ENCODE results near the gene REN. TPM values are rescaled to one million over a fixed set of nuclear protein-coding genes. Genes with fewer than 3 reads are reported as not detected.

REN gene
- total and polyA plus RNA-seq, 2 of the 8 experiments (the other 6 are each of a cell fraction or from before 2014, with no cell fraction given), result 0.05 TPM; not detected in 1

DNA sequence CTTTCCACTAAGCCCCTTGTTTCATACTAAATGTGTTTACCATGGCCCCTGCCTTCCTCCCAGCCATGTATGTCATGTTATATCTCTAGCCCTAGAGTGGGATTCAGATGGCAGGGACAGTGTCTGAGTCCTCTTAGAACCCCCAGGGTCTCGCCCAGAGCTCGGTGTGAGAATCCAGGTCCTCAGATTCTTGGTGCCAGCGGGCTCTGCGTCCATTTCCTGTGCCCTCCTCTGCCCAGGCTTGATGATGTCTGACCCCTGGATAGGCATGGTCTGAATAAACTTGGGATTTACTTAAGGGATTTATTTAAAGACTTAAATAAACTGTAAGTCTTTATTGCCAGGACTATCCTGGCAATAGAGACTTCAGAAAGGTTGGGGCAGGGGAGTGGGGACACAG, 36.3 kb upstream of the REN start (continued):
- TF ChIP-seq ASH2L (IDR thresholded peaks at IDR 0.05; ENCODE audit: low read length) (no peak), SIRT6 (IDR thresholded peaks at IDR 0.05; ENCODE audit: low read length) (no peak), RFX5 (IDR thresholded peaks at IDR 0.05; ENCODE audit: borderline replicate concordance, low read depth, low read length) (no peak)
